ENCODE results near the gene DYDC1.

- TF ChIP-seq CTCF (IDR thresholded peaks at IDR 0.05) (no peak), POLR2A (IDR thresholded peaks at IDR 0.05) (no peak)
These were observed 37.2 kb downstream of the DYDC1 start for GRCh38 chr10:80319318-80319717.

Measured in lower leg skin (tissue), 3 donors.